ENCODE measurements around the gene CNPY1. TPM values are rescaled to one million over a fixed set of nuclear protein-coding genes. Genes with fewer than 3 reads are reported as not detected.

CNPY1 gene
- total and polyA plus RNA-seq, 7 experiments from 2014 or later = not detected

- H3K36me3 Mint-ChIP-seq = no peaks in the 10 kb centered on the region
- Histone ChIP-seq H3K4me3 (ENCODE audit: low read length) (no peak overlapping the region), H3K9me3 (ENCODE audit: control insufficient read depth in 2 of 3, low read length in 3 of 3) (no peaks in the 10 kb centered on the region), H3K27ac (ENCODE audit: low read depth, low read length) (no peak overlapping the region), H3K4me1 (ENCODE audit: control insufficient read depth in 2 of 2, insufficient read depth in 2 of 2, low read length in 2 of 2) (no peaks in the 10 kb centered on the region), H3K27me3 (ENCODE audit: control insufficient read depth in 2 of 2, insufficient read depth in 2 of 2, low read length in 2 of 2) (no peaks in the 10 kb centered on the region), H3K36me3 (ENCODE audit: control insufficient read depth in 2 of 3, insufficient read depth in 3 of 3, low read length in 3 of 3) (no peaks in the 10 kb centered on the region)
- H3K27ac Mint-ChIP-seq = no peak overlapping the region
- POLR2A ChIA-PET = no interaction called here
- peaks cover 50 to 69% (median 57%) of the 10 kb centered on the region in 5 donors for H3K27me3 Mint-ChIP-seq
- DNase-seq (no peak), ATAC-seq (no peak)
- H3K9me3 Mint-ChIP-seq = peaks cover 0 to 1% (median 0%) of the 10 kb centered on the region in 11 donors
- intact Hi-C loops (cut with micrococcal nuclease) = no loop called here
- no peaks in the 10 kb centered on the region for H3K4me1 Mint-ChIP-seq
- no peak overlapping the region for H3K4me3 Mint-ChIP-seq
- CTCF ChIA-PET = no interaction called here
Measured at GRCh38 chr7:155516466-155516865, 29.9 kb downstream of the CNPY1 start.

GRCh38 chr7:155515318-155515717, 31.0 kb downstream of the CNPY1 start:
- ChIA-PET POLR2A (no interaction called here), CTCF (no interaction called here)
- Histone ChIP-seq H3K4me1 (ENCODE audit: control insufficient read depth in 2 of 2, insufficient read depth in 2 of 2, low read length in 2 of 2) (no peaks in the 10 kb centered on the region), H3K27me3 (ENCODE audit: control insufficient read depth in 2 of 2, insufficient read depth in 2 of 2, low read length in 2 of 2) (no peaks in the 10 kb centered on the region), H3K27ac (ENCODE audit: low read depth, low read length) (no peak overlapping the region), H3K4me3 (ENCODE audit: low read length) (no peak overlapping the region), H3K36me3 (ENCODE audit: control insufficient read depth in 2 of 3, insufficient read depth in 3 of 3, low read length in 3 of 3) (no peaks in the 10 kb centered on the region), H3K9me3 (ENCODE audit: control insufficient read depth in 2 of 3, low read length in 3 of 3) (no peaks in the 10 kb centered on the region)
- H3K9me3 Mint-ChIP-seq = peaks cover 0 to 7% (median 0%) of the 10 kb centered on the region in 11 donors
- peaks cover 0 to 3% (median 2%) of the 10 kb centered on the region in 7 donors for H3K4me1 Mint-ChIP-seq
- DNase-seq (no peak), ATAC-seq (no peak)
- peaks cover 59 to 75% (median 68%) of the 10 kb centered on the region in 5 donors for H3K27me3 Mint-ChIP-seq
- H3K27ac Mint-ChIP-seq = no peak overlapping the region
- H3K4me3 Mint-ChIP-seq = peak overlapping the region in 1 of 10 donors; percentile 9
- intact Hi-C loops (cut with micrococcal nuclease) = no loop called here
- peaks cover 0 to under 1% (median 0%) of the 10 kb centered on the region in 5 donors for H3K36me3 Mint-ChIP-seq

DNA sequence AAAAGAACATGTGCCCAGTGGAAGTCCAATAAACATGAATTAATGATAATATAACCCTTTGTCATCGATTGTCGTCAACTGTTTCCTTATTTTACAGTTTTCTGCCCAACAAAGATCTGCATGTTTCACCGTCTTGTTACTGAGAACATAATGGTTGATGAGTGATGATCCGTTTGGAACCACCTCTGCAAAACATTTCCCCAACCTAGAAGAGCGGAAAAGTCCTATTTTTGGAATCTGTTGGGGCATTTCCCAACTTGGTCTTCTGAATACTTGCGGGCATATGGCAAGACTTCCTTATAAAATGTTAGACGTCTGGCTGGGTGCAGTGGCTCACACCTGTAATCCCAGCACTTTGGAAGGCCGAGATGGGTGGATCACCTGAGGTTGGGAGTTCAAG, 32.1 kb downstream of the CNPY1 start:
- intact Hi-C loops (cut with micrococcal nuclease) = no loop called here
- H3K27me3 ChIP-seq (ENCODE audit: control insufficient read depth in 2 of 2, insufficient read depth in 2 of 2, low read length in 2 of 2) = no peaks in the 10 kb centered on the region
- no peaks in the 10 kb centered on the region for H3K36me3 ChIP-seq (ENCODE audit: control insufficient read depth in 2 of 3, insufficient read depth in 3 of 3, low read length in 3 of 3)
- peaks cover 0 to 5% of the 10 kb centered on the region in 2 donors for H3K4me1 ChIP-seq (ENCODE audit: control insufficient read depth in 2 of 2, insufficient read depth in 2 of 2, low read length in 2 of 2)
- H3K27ac ChIP-seq (ENCODE audit: low read depth, low read length) = no peak overlapping the region
- H3K27ac Mint-ChIP-seq = no peak overlapping the region
- ChIA-PET POLR2A (no interaction called here), CTCF (no interaction called here)
- H3K4me1 Mint-ChIP-seq = peaks cover 2 to 10% (median 9%) of the 10 kb centered on the region in 7 donors
- DNase-seq = no peak
- H3K9me3 ChIP-seq (ENCODE audit: control insufficient read depth in 2 of 3, low read length in 3 of 3) = no peaks in the 10 kb centered on the region
- H3K27me3 Mint-ChIP-seq = peaks cover 59 to 83% (median 71%) of the 10 kb centered on the region in 5 donors
- H3K9me3 Mint-ChIP-seq = peaks cover 0 to 12% (median 0%) of the 10 kb centered on the region in 11 donors
- H3K36me3 Mint-ChIP-seq = peaks cover 0 to 4% (median 1%) of the 10 kb centered on the region in 5 donors
- no peak for ATAC-seq
- no peak overlapping the region for H3K4me3 Mint-ChIP-seq
- H3K4me3 ChIP-seq (ENCODE audit: low read length) = no peak overlapping the region

DNA sequence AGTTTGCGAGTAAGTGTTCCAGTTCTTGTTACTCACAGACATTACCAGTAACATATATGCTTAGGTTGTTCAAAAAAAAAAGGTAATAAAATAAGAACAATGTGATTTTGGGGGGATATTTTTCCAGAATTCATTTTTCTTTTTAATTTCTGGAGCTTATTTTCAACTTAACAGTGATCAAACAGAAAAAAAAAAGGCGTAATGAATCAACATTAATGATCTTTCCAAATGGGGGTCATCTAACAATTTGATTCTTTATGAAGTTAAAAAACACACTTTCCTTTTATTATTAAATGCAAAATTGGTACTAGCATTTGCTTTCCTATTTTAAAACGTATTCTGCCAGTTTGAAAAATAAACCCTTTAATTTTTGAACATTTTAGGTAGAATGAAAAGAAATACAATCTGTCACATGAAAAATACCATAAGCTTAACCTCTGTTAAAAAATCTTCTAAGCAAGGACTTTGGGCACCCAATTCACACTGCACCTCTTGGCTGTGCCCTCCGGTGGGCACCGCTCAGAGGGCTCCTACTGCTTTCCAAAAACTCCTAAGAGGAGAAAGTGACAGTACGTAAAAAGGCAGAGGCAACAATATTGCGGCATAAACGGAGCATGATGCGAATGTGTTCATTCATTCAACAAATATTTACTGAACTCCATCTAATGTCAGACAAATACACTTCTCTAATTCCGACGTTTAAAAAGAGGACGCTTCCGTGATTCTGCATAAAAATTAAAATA, 32.6 kb downstream of the CNPY1 start:
- intact Hi-C loops (cut with micrococcal nuclease) = loop anchor here in 1 of 2 donors (2.0 kb wide), 1 partner anchor 137 kb away; no protein-coding TSS in a partner anchor
- POLR2A ChIA-PET = no interaction called here

DNA sequence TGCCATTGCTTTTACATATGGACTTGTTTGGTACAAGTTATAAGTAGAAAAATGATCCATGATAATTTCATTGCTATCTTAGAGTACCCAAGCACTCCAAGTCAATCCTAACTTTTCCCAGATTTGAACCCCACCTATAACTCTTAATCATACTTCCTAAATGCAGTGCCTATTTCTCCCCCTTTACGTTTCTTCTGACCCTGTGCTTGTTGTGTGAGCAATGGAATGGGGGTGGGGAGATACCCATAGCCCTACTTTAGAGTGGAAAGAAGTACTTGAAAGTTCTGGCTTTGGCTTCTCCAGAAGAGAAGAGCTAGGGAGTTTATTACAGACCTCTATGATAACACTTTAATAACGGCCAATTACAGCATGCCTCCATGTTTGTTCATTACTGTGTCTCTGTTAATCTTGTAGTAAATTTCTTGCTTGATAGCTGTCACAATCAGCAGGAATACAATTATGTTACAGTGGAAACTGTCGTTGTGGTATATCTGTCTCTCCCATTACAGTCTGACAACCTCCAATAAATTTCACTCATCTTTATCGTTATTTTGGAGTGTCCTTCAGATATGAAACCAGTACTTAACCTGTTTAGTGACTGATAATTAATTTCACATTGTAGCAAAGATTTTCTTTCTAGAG, 34.0 kb downstream of the CNPY1 start:
- peaks cover 68 to 83% (median 78%) of the 10 kb centered on the region in 5 donors for H3K27me3 Mint-ChIP-seq
- ChIA-PET POLR2A (no interaction called here), CTCF (interaction anchor here (0.5 kb wide), 1 partner anchor 12 kb away, joined by 3 read pairs; no protein-coding TSS in a partner anchor)
- intact Hi-C loops (cut with micrococcal nuclease) = loop anchor here in 1 of 2 donors (2.0 kb wide), 1 partner anchor 136 kb away; no protein-coding TSS in a partner anchor
- H3K36me3 Mint-ChIP-seq = peaks cover 0 to 9% (median 4%) of the 10 kb centered on the region in 5 donors
- H3K9me3 Mint-ChIP-seq = peaks cover 0 to 22% (median 0%) of the 10 kb centered on the region in 11 donors
- DNase-seq = no peak
- no peak overlapping the region for H3K4me3 ChIP-seq (ENCODE audit: low read length)
- peaks cover 0 to 11% of the 10 kb centered on the region in 2 donors for H3K27me3 ChIP-seq (ENCODE audit: control insufficient read depth in 2 of 2, insufficient read depth in 2 of 2, low read length in 2 of 2)
- no peak overlapping the region for H3K27ac ChIP-seq (ENCODE audit: low read depth, low read length)
- H3K9me3 ChIP-seq (ENCODE audit: control insufficient read depth in 2 of 3, low read length in 3 of 3) = no peaks in the 10 kb centered on the region
- H3K4me1 ChIP-seq (ENCODE audit: control insufficient read depth in 2 of 2, insufficient read depth in 2 of 2, low read length in 2 of 2) = peaks cover 0 to 5% of the 10 kb centered on the region in 2 donors
- no peak overlapping the region for H3K4me3 Mint-ChIP-seq
- H3K27ac Mint-ChIP-seq = no peak overlapping the region
- H3K36me3 ChIP-seq (ENCODE audit: control insufficient read depth in 2 of 3, insufficient read depth in 3 of 3, low read length in 3 of 3) = no peaks in the 10 kb centered on the region
- H3K4me1 Mint-ChIP-seq = peaks cover 11 to 19% (median 14%) of the 10 kb centered on the region in 7 donors
- ATAC-seq = no peak

More for the DNA sequence above, 32.6 kb downstream of the CNPY1 start:
- no peak overlapping the region for H3K4me3 ChIP-seq (ENCODE audit: low read length)
- H3K4me3 Mint-ChIP-seq = no peak overlapping the region
- H3K4me1 ChIP-seq (ENCODE audit: control insufficient read depth in 2 of 2, insufficient read depth in 2 of 2, low read length in 2 of 2) = peaks cover 0 to 5% of the 10 kb centered on the region in 2 donors
- H3K27ac Mint-ChIP-seq = no peak overlapping the region
- H3K27me3 ChIP-seq (ENCODE audit: control insufficient read depth in 2 of 2, insufficient read depth in 2 of 2, low read length in 2 of 2) = peaks cover 0 to 6% of the 10 kb centered on the region in 2 donors
- H3K9me3 Mint-ChIP-seq = peaks cover 0 to 16% (median 0%) of the 10 kb centered on the region in 11 donors
- H3K27me3 Mint-ChIP-seq = peaks cover 61 to 84% (median 75%) of the 10 kb centered on the region in 5 donors
- H3K36me3 ChIP-seq (ENCODE audit: control insufficient read depth in 2 of 3, insufficient read depth in 3 of 3, low read length in 3 of 3) = no peaks in the 10 kb centered on the region
- H3K4me1 Mint-ChIP-seq = peaks cover 8 to 15% (median 14%) of the 10 kb centered on the region in 7 donors
- H3K9me3 ChIP-seq (ENCODE audit: control insufficient read depth in 2 of 3, low read length in 3 of 3) = no peaks in the 10 kb centered on the region
- ATAC-seq (no peak), DNase-seq (no peak)
- CTCF ChIA-PET = no interaction called here
- peaks cover 0 to 9% (median 4%) of the 10 kb centered on the region in 5 donors for H3K36me3 Mint-ChIP-seq
- no peak overlapping the region for H3K27ac ChIP-seq (ENCODE audit: low read depth, low read length)

DNA sequence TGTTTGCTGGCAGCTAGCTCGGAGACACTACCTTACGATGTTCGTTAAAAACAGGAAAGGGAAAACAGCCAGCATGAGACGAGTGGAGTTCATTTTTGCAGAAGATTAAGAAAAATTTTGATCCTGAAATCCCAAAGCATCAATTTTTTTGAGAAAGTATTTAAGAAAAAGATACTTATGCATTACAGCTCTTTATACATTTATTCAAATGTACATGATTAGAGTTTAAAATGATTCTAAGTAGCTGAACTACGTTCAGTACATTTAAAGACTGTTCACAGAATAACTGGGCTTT, 34.7 kb downstream of the CNPY1 start:
- no peaks in the 10 kb centered on the region for H3K9me3 ChIP-seq (ENCODE audit: control insufficient read depth in 2 of 3, low read length in 3 of 3)
- peaks cover 0 to 5% of the 10 kb centered on the region in 2 donors for H3K4me1 ChIP-seq (ENCODE audit: control insufficient read depth in 2 of 2, insufficient read depth in 2 of 2, low read length in 2 of 2)
- Mint-ChIP-seq H3K9me3 (peaks cover 0 to 22% (median 0%) of the 10 kb centered on the region in 11 donors), H3K4me3 (no peak overlapping the region), H3K27ac (no peak overlapping the region), H3K36me3 (peaks cover 0 to 9% (median 4%) of the 10 kb centered on the region in 5 donors), H3K27me3 (peaks cover 72 to 83% (median 82%) of the 10 kb centered on the region in 5 donors), H3K4me1 (peaks cover 11 to 25% (median 14%) of the 10 kb centered on the region in 7 donors)
- peaks cover 6 to 14% of the 10 kb centered on the region in 2 donors for H3K27me3 ChIP-seq (ENCODE audit: control insufficient read depth in 2 of 2, insufficient read depth in 2 of 2, low read length in 2 of 2)
- no peak overlapping the region for H3K4me3 ChIP-seq (ENCODE audit: low read length)
- no peak overlapping the region for H3K27ac ChIP-seq (ENCODE audit: low read depth, low read length)
- no peaks in the 10 kb centered on the region for H3K36me3 ChIP-seq (ENCODE audit: control insufficient read depth in 2 of 3, insufficient read depth in 3 of 3, low read length in 3 of 3)
- DNase-seq (no peak), ATAC-seq (no peak)
- ChIA-PET CTCF (no interaction called here), POLR2A (no interaction called here)
- intact Hi-C loops (cut with micrococcal nuclease) = loop anchor here in 1 of 2 donors (2.0 kb wide), 2 partner anchors 21 to 43 kb away; no protein-coding TSS in a partner anchor
